NK-92 treated with Interleukin-12 subunit alpha and Interleukin-12 subunit beta, amount 100 ng/mL, for 24 hours (cell line): ENCODE data around the gene SFI1.
A peak's percentile ranks its signal among the peaks of the same experiment; 100 is the strongest.
"Not testable (repeated sequence)": the region's sequence is repeated elsewhere in the genome, so short reads cannot be mapped to it uniquely, and the experiment has no call there.

Experiments
- DNase-seq: peaks from one replicate; lab custom pipeline; 2025; lab: John Stamatoyannopoulos, UW

SFI1 gene, protein sequence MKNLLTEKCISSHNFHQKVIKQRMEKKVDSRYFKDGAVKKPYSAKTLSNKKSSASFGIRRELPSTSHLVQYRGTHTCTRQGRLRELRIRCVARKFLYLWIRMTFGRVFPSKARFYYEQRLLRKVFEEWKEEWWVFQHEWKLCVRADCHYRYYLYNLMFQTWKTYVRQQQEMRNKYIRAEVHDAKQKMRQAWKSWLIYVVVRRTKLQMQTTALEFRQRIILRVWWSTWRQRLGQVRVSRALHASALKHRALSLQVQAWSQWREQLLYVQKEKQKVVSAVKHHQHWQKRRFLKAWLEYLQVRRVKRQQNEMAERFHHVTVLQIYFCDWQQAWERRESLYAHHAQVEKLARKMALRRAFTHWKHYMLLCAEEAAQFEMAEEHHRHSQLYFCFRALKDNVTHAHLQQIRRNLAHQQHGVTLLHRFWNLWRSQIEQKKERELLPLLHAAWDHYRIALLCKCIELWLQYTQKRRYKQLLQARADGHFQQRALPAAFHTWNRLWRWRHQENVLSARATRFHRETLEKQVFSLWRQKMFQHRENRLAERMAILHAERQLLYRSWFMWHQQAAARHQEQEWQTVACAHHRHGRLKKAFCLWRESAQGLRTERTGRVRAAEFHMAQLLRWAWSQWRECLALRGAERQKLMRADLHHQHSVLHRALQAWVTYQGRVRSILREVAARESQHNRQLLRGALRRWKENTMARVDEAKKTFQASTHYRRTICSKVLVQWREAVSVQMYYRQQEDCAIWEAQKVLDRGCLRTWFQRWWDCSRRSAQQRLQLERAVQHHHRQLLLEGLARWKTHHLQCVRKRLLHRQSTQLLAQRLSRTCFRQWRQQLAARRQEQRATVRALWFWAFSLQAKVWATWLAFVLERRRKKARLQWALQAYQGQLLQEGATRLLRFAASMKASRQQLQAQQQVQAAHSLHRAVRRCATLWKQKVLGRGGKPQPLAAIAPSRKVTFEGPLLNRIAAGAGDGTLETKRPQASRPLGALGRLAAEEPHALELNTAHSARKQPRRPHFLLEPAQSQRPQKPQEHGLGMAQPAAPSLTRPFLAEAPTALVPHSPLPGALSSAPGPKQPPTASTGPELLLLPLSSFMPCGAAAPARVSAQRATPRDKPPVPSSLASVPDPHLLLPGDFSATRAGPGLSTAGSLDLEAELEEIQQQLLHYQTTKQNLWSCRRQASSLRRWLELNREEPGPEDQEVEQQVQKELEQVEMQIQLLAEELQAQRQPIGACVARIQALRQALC

DNA sequence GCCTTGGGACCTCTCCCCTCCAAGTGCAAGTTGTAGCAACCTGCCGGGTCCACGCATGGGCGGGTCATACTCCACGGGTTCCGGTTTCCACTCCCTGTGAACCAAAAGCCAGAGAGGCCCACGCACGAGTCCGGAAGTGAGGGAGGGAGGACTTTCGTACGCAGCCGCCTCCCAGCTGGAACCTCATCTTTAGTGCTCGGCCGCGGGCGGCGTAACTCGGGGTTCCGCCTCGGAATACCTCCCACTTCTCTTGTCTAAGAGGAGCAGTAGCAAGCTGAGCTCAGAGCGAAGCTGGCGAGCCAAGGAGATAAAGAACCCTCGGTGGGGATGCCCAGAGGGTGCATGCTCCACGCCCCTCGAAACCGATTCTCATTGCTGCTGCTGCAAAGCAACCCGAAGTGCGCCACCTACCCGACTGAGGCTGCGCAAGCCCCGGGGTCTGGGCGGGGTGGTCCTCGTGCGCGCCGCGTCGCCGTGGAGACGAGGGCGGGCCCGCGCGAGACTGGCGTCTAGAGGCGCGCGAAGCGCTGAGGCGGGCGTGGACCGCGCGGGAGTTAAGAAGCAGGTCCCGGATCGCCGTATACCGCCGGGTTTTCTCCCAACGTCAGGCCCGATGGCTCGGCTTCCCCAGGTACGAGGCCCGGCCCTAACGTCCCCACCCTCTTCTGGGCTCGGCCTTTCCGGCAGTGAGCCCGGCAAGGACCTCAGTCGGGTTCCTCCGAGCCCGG lies at the start of gene SFI1:
Gene SFI1, plus strand, starts transcription at position 530 of the 728 bp plus-strand sequence. CDS start 11,749 bp downstream, outside the sequence.
- peak; percentile 88 for DNase-seq

- no peak for DNase-seq
These were observed 49.6 kb upstream of the SFI1 start for GRCh38 chr22:31446767-31447166.

- no peak for DNase-seq
These were observed 49.0 kb upstream of the SFI1 start for GRCh38 chr22:31447337-31447736.

DNA sequence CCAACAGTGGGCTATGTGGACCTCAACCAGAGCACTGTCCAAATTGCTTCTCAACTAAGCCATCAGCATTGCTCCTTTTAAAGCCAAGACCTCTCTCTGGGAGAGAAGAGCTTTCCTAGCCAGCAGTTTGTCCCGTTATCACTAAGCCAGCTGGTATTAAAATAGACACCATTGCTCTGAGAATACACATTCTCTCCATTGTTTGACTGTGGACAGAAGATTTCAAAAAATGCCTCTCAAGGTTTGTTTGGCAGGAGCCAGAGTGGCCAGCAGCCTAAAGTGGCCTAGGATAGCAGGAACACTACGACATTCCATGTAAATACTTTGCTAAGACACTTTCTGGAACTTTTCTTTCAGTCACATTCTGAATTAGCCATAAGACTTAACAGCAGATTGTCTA lies 48.0 kb upstream of the SFI1 start:
- DNase-seq, result no peak

DNA sequence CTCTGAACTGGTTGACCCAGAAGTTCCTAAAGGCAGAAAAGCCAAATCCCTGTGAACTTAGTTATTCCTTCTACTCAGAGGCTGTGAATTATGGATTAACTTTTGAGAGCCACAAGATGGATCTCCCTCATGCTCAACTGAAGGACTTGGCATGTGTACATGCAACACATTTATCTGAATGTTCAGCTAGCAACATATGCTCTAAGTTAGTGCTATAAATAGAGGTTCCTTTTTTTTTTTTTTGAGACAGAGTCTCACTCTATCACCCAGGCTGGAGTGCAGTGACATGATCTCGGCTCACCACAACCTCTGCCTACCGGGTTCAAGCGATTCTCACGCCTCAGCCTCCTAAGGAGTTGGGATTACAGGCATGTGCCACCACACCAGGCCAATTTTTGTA lies 46.8 kb upstream of the SFI1 start:
- DNase-seq, result no peak

DNA sequence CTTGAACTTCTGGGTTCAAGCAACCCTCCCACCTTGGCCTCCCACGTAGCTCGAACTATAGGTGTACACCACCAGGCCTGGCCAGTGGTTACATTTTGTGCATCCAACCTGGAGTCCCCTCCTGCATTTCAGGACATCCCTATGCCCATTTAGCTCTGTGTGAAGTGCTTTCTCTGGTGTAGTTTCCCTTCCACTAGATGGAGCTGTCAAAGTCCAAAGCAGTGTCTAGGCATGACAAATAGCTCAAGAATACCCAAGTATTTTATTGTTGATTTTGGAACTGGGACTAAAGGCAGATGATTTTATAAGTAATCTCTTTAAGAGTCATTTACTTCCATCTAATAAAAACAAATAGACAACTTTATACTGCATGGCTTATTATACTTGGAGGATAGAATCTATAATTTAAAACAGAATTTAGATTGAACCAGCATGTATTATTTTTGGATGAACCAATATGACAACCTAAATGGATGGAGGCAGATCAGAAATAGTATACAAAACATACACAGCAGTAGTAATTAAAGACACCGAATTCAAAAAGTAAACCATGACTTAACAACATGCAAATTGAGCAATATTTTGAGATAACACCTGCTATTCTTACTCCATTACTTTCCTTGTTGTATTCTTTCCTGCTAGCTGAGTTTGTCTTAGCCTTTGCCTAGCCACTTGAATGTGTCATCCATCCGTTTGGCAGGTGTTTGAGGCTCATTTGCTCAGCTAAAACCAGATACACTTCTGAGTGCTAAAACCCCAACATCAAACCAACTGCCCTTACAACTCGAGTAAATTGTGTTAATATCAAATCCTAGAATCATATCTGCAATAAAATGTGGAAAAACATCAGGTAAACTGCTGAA lies 44.4 kb upstream of the SFI1 start:
- DNase-seq, result peak; percentile 2

- DNase-seq, result no peak
These were observed 34.6 kb upstream of the SFI1 start for GRCh38 chr22:31461699-31462098.

- no peak for DNase-seq
These were observed 31.0 kb upstream of the SFI1 start for GRCh38 chr22:31465307-31465706.

DNA sequence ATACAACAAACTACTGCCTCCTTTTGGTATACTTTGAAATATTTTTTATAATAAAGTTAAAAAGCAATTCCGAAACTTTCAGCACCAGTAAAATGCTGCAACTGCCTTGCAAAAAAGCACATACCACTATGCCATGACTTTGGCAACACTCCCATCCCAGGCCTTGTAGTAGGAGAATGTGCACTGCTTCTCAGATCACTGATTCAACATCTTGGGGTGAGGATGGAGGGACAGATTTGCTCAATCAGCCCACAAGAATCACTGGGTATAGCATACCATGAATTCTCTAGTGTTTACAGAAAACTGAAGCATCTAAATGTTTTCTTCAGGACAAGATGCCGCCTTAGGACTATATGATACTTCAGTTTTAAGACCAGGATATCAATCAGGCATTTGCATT lies 21.6 kb upstream of the SFI1 start:
- no peak for DNase-seq

- DNase-seq, result no peak
These were observed 20.5 kb upstream of the SFI1 start for GRCh38 chr22:31475800-31476199.

DNA sequence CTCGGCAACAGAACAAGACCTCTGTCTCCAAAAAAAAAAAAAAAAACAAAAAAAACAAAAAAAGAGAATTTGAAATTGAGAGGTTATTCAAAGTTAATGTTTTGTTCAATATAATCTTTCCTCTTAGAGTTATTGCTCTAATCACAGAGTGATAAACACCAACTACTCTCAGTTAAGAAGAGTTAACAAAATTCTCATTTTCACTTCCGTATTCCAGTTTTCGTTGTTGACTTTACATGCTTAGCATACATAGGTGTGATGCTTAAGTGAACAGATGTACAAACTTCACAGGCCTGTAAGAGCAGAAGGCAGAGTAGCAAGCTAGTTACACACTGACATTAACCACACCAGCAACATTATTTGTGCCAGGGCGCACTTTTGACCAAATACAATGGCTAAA lies 19.0 kb upstream of the SFI1 start:
- no peak for DNase-seq

- no peak for DNase-seq
These were observed 15.2 kb upstream of the SFI1 start for GRCh38 chr22:31481129-31481528.

DNA sequence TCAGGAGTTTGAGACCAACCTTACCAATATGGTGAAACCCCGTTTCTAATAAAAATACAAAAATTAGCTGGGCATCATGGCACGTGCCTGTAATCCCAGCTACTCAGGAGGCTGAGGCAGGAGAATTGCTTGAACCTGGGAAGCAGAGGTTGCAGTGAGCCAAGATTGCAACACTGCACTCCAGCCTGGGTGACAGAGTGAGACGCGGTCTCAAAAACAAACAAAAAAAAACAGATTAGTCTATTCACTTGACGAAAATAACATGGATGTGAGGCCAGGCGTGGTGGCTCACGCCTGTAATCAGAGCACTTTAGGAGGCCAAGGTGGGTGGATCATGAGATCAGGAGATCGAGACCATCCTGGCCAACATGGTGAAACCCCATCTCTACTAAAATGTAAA lies 13.9 kb upstream of the SFI1 start:
- DNase-seq, result not testable (repeated sequence)

- DNase-seq, result not testable (repeated sequence)
These were observed 10.0 kb upstream of the SFI1 start for GRCh38 chr22:31486369-31486768.

DNA sequence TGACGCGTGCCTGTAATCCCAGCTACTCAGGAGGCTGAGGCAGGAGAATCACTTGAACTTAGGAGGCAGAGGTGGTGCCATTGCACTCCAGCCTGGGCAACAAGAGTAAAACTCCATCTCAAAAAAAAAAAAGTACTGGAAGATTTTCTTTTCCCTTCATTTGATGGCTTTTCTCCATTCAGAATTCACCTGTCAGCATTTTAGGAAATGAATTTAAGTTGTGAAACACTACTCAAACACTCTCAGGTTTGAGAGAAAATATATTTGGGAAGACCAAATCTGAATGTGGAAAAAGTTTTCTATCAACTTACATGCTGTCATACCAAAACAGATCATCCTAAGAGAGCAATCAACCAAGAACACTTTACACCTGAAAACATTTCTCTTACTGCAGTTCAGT lies 9.4 kb upstream of the SFI1 start:
- no peak for DNase-seq

- DNase-seq, result no peak
These were observed 7.9 kb upstream of the SFI1 start for GRCh38 chr22:31488346-31488883.

DNA sequence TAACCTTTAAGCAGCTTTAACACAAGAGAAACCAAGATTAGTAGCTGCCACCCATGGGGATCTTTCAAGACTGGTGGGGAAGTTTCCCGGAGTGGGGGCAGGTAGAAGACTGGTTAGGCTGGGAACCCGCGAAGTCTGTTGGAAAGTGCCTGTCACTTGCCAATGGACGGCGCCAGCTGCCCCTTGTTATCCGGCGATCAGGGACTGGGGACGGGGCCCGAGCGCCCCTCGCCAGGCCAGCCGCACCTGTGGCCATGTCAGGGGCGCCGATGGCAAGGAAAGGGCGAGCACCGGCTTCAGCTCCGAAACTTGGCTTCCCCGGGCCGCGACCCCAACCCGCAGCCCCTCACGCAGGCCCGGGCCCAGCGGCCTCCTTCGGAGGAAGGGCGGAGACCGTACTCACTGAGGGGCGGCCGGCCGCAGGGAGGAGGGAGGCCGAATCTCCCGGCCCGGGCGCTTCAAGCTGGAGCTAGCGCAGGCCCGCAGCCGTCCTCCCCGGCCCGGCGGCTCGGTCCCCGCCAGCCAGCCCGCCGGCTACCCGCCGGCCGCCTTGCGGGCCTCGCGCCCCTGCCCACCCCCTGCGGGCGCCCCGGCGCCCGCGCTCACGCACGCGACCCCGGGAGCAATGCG lies 7.2 kb upstream of the SFI1 start:
- DNase-seq, result peak; percentile 18

- DNase-seq, result peak; percentile 68
These were observed 6.5 kb upstream of the SFI1 start, which contains the start of gene EIF4ENIF1 for GRCh38 chr22:31489632-31490495. EIF4ENIF1 (minus strand) TSS chr22:31489842; CDS start chr22:31488718, 1,124 bp downstream.

DNA sequence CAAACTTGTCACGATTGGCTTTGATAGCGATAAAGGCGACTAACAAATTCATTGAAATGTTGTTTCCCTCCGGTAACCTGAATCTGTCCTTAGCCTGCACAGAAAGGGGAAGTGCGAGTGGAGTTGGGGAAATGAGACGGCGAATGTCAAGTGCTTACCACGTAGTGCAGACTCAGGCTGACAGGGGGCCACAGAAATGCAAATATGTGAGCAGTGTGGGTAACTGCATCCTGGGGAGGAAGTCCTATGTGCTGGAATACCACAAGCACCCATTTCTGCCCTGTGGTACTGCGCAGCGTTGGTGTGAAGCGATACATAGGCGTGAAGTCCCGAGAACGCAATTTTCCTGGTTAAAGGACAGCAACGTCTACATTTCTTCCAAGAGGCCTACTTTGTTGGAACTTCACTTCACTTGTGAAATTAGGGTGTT lies 5.8 kb upstream of the SFI1 start:
- DNase-seq, result peak; percentile 9
